ENCODE measurements around the gene UPK3BL1.
"Not testable (repeated sequence)": the region's sequence is repeated elsewhere in the genome, so short reads cannot be mapped to it uniquely, and the experiment has no call there.

DNA sequence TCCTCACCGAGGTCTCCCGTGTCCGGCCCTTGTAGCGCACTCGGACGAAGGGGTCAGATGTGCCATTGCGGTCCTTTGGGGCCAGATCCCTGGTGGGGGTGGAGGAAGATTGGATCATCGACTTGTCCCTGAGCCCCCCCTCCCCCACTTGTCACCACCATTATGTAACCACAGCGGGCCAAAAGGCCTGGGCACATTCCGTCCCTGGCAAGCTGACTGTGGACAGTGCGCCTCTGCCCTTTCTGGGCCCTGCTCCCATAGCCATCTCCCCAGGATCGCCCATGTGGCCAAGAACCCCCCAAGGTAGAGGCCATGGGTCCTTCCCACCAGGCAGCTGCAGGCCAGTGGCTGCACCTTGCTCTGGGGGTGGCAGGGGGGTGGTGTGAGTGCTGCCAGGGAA lies 40.3 kb downstream of the UPK3BL1 start:
- TF ChIP-seq OVOL2 (CRISPR knock-in tag; IDR thresholded peaks at IDR 0.05; ENCODE audit: borderline replicate concordance); ETV6 (CRISPR knock-in tag; IDR thresholded peaks at IDR 0.05); ZNF232 (CRISPR knock-in tag; IDR thresholded peaks at IDR 0.05); NR3C1 (CRISPR knock-in tag; conservative IDR thresholded peaks at IDR 0.05; ENCODE audit: low read depth); PRRX2 (CRISPR knock-in tag; IDR thresholded peaks at IDR 0.05); CREM (CRISPR knock-in tag; IDR thresholded peaks at IDR 0.05): not testable (repeated sequence)
- TF ChIP-seq, protein P1, sequence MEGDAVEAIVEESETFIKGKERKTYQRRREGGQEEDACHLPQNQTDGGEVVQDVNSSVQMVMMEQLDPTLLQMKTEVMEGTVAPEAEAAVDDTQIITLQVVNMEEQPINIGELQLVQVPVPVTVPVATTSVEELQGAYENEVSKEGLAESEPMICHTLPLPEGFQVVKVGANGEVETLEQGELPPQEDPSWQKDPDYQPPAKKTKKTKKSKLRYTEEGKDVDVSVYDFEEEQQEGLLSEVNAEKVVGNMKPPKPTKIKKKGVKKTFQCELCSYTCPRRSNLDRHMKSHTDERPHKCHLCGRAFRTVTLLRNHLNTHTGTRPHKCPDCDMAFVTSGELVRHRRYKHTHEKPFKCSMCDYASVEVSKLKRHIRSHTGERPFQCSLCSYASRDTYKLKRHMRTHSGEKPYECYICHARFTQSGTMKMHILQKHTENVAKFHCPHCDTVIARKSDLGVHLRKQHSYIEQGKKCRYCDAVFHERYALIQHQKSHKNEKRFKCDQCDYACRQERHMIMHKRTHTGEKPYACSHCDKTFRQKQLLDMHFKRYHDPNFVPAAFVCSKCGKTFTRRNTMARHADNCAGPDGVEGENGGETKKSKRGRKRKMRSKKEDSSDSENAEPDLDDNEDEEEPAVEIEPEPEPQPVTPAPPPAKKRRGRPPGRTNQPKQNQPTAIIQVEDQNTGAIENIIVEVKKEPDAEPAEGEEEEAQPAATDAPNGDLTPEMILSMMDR (IDR thresholded peaks at IDR 0.05), result not testable (repeated sequence)
- TF ChIP-seq, protein P2, sequence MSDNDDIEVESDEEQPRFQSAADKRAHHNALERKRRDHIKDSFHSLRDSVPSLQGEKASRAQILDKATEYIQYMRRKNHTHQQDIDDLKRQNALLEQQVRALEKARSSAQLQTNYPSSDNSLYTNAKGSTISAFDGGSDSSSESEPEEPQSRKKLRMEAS (CRISPR knock-in tag; IDR thresholded peaks at IDR 0.05), result not testable (repeated sequence)
- TF ChIP-seq, protein P3, sequence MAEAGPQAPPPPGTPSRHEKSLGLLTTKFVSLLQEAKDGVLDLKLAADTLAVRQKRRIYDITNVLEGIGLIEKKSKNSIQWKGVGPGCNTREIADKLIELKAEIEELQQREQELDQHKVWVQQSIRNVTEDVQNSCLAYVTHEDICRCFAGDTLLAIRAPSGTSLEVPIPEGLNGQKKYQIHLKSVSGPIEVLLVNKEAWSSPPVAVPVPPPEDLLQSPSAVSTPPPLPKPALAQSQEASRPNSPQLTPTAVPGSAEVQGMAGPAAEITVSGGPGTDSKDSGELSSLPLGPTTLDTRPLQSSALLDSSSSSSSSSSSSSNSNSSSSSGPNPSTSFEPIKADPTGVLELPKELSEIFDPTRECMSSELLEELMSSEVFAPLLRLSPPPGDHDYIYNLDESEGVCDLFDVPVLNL (CRISPR knock-in tag; IDR thresholded peaks at IDR 0.05; ENCODE audit: borderline replicate concordance, low read depth), result not testable (repeated sequence)
- TF ChIP-seq, protein P4, sequence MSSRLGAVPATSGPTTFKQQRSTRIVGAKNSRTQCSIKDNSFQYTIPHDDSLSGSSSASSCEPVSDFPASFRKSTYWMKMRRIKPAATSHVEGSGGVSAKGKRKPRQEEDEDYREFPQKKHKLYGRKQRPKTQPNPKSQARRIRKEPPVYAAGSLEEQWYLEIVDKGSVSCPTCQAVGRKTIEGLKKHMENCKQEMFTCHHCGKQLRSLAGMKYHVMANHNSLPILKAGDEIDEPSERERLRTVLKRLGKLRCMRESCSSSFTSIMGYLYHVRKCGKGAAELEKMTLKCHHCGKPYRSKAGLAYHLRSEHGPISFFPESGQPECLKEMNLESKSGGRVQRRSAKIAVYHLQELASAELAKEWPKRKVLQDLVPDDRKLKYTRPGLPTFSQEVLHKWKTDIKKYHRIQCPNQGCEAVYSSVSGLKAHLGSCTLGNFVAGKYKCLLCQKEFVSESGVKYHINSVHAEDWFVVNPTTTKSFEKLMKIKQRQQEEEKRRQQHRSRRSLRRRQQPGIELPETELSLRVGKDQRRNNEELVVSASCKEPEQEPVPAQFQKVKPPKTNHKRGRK (CRISPR knock-in tag; IDR thresholded peaks at IDR 0.05; ENCODE audit: borderline replicate concordance), result not testable (repeated sequence)
- TF ChIP-seq, protein P5, sequence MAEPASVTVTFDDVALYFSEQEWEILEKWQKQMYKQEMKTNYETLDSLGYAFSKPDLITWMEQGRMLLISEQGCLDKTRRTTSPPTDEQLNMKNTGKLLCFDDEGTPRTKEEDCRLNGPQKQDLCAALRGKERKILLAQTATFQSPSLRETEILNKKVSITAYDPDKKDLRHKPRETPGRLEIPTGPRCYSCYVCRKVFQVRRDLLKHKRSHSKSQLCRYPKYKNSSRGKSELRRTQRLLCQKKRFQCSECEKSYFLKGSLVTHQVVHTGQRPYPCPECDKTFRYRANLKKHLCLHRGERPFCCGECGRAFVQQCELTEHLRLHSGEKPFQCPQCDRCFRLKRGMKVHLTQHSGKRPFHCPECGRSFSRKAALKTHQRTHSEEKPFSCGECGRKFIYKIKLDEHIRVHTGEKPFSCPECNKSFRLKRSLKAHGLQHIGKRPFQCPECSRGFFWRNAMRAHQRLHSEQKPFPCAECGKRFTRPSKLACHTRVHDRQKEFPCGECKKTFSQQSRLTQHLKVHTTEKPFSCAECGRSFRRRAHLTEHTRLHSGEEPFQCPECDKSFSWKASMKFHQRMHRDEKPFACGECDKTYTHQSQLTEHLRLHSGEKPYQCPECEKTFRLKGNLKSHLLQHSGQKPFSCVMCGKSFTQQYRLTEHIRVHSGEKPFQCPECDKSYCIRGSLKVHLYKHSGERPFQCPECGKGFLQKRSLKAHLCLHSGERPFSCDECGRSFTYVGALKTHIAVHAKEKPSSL (CRISPR knock-in tag; conservative IDR thresholded peaks at IDR 0.05), result not testable (repeated sequence)
- TF ChIP-seq, protein P6, sequence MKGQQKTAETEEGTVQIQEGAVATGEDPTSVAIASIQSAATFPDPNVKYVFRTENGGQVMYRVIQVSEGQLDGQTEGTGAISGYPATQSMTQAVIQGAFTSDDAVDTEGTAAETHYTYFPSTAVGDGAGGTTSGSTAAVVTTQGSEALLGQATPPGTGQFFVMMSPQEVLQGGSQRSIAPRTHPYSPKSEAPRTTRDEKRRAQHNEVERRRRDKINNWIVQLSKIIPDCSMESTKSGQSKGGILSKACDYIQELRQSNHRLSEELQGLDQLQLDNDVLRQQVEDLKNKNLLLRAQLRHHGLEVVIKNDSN (CRISPR knock-in tag; IDR thresholded peaks at IDR 0.05), result not testable (repeated sequence)
- TF ChIP-seq, protein P7, sequence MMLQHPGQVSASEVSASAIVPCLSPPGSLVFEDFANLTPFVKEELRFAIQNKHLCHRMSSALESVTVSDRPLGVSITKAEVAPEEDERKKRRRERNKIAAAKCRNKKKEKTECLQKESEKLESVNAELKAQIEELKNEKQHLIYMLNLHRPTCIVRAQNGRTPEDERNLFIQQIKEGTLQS (CRISPR knock-in tag; conservative IDR thresholded peaks at IDR 0.05), result not testable (repeated sequence)
- TF ChIP-seq, protein P8, sequence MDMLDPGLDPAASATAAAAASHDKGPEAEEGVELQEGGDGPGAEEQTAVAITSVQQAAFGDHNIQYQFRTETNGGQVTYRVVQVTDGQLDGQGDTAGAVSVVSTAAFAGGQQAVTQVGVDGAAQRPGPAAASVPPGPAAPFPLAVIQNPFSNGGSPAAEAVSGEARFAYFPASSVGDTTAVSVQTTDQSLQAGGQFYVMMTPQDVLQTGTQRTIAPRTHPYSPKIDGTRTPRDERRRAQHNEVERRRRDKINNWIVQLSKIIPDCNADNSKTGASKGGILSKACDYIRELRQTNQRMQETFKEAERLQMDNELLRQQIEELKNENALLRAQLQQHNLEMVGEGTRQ (CRISPR knock-in tag; IDR thresholded peaks at IDR 0.05), result not testable (repeated sequence)
